HG03558 (cell line): ENCODE measurements around the gene EDIL3.
"Not testable (repeated sequence)": the region's sequence is repeated elsewhere in the genome, so short reads cannot be mapped to it uniquely, and the experiment has no call there.

Experiments used
- ATAC-seq: cut with Tn5 transposase; IDR thresholded peaks from one replicate; pipeline ENCODE4 v1.9.1; 2021; ENCODE audit warnings: moderate number of reproducible peaks; ENCODE audit not compliant: unreplicated experiment; ENCODE audit errors: extremely low read depth

EDIL3 gene

GRCh38 chr5:84215521-84215920 is 169.2 kb downstream of the EDIL3 start:
- ATAC-seq = no peak

GRCh38 chr5:84213861-84214260 is 170.8 kb downstream of the EDIL3 start:
- ATAC-seq = no peak

- no peak for ATAC-seq
These were observed 171.5 kb downstream of the EDIL3 start for GRCh38 chr5:84213212-84213611.

- no peak for ATAC-seq
These were observed 179.9 kb downstream of the EDIL3 start for GRCh38 chr5:84204772-84205171.

- ATAC-seq = no peak
These were observed 182.5 kb downstream of the EDIL3 start for GRCh38 chr5:84202136-84202535.

- no peak for ATAC-seq
These were observed 187.1 kb downstream of the EDIL3 start for GRCh38 chr5:84197538-84197937.

GRCh38 chr5:84191281-84191680 is 193.4 kb downstream of the EDIL3 start:
- ATAC-seq = no peak

GRCh38 chr5:84184857-84185256 is 199.8 kb downstream of the EDIL3 start:
- no peak for ATAC-seq

GRCh38 chr5:84181093-84181492 is 203.6 kb downstream of the EDIL3 start:
- no peak for ATAC-seq

GRCh38 chr5:84168841-84169240 is 215.8 kb downstream of the EDIL3 start:
- no peak for ATAC-seq

- no peak for ATAC-seq
These were observed 221.0 kb downstream of the EDIL3 start for GRCh38 chr5:84163671-84164070.

- ATAC-seq = no peak
These were observed 222.0 kb downstream of the EDIL3 start for GRCh38 chr5:84162695-84163094.

- ATAC-seq = not testable (repeated sequence)
These were observed 224.0 kb downstream of the EDIL3 start for GRCh38 chr5:84160650-84161049.

- no peak for ATAC-seq
These were observed 235.6 kb downstream of the EDIL3 start for GRCh38 chr5:84149094-84149493.

- ATAC-seq = no peak
These were observed 236.0 kb downstream of the EDIL3 start for GRCh38 chr5:84148651-84149050.

GRCh38 chr5:84137541-84137940 is 247.1 kb downstream of the EDIL3 start:
- ATAC-seq = no peak

- no peak for ATAC-seq
These were observed 253.3 kb downstream of the EDIL3 start for GRCh38 chr5:84131372-84131771.

GRCh38 chr5:84130006-84130580 is 254.6 kb downstream of the EDIL3 start:
- ATAC-seq = no peak

- no peak for ATAC-seq
These were observed 259.5 kb downstream of the EDIL3 start for GRCh38 chr5:84125216-84125615.

GRCh38 chr5:84119252-84119651 is 265.4 kb downstream of the EDIL3 start:
- no peak for ATAC-seq

- no peak for ATAC-seq
These were observed 266.1 kb downstream of the EDIL3 start for GRCh38 chr5:84118551-84118950.

- no peak for ATAC-seq
These were observed 269.0 kb downstream of the EDIL3 start for GRCh38 chr5:84115727-84116126.
